ENCODE results near the gene BICC1.
A peak's percentile ranks its signal among the peaks of the same experiment; 100 is the strongest.

The BICC1 gene

DNA sequence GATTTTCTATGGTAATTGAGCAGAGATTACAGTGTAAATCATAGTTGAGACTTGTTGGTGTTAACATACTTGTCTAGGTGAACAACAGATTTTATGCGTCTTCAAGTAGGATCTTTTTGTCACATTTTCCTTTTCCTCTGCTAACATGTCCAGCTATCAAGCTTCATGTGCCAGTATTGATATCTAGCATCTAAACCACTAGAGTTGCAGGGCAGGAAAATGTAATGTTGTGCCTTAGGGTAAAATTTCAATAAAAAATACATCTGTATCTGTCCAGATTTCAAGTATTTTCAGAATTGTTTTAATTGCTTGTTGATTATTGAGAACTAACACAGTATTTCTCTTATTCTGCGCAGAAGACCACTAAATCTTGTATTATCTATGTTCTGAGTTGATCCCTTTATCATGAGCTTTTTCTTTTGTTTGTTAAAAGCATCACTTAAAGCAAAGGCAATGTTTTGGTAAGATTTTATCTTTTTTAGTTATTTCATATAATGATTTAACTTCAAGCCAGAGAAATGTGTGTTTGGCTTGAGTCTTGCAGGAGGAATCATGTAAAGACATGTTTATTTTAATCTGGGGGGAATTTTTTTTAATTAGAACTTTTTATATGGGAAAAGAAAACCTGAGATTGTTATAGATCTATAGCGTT lies 16.5 kb downstream of the BICC1 start:
- no peaks in the 10 kb centered on the region for H3K36me3 ChIP-seq (ENCODE audit: low read depth)
- TF ChIP-seq CTCF (IDR thresholded peaks at IDR 0.05; ENCODE audit: poor library complexity, severe bottlenecking): no peak
- no peaks in the 10 kb centered on the region for H3K4me1 ChIP-seq (ENCODE audit: insufficient read depth, poor library complexity, severe bottlenecking)
- no peak overlapping the region for H3K27ac ChIP-seq (ENCODE audit: poor library complexity, severe bottlenecking)
- H3K9me3 ChIP-seq (ENCODE audit: severe bottlenecking): peaks cover 2% of the 10 kb centered on the region
- no peak for ATAC-seq (ENCODE audit: low read depth)
- no peak for DNase-seq (ENCODE audit: low spot score)
- no peak overlapping the region for H3K4me3 ChIP-seq (ENCODE audit: severe bottlenecking)
- no peaks in the 10 kb centered on the region for H3K27me3 ChIP-seq (ENCODE audit: insufficient read depth, poor library complexity, severe bottlenecking)

GRCh38 chr10:58531084-58531695 lies 18.5 kb downstream of the BICC1 start:
- Histone ChIP-seq H3K9me3 (ENCODE audit: severe bottlenecking) (peaks cover 12% of the 10 kb centered on the region), H3K27me3 (ENCODE audit: insufficient read depth, poor library complexity, severe bottlenecking) (no peaks in the 10 kb centered on the region), H3K36me3 (ENCODE audit: low read depth) (no peaks in the 10 kb centered on the region), H3K27ac (ENCODE audit: poor library complexity, severe bottlenecking) (no peak overlapping the region), H3K4me3 (ENCODE audit: severe bottlenecking) (no peak overlapping the region), H3K4me1 (ENCODE audit: insufficient read depth, poor library complexity, severe bottlenecking) (no peaks in the 10 kb centered on the region)
- ATAC-seq (ENCODE audit: low read depth): peak; percentile 51; the same call in 1 of the 3 replicates
- peak; percentile 86 for TF ChIP-seq CTCF (IDR thresholded peaks at IDR 0.05; ENCODE audit: poor library complexity, severe bottlenecking)
- no peak for DNase-seq (ENCODE audit: low spot score)

- no peak overlapping the region for H3K4me3 ChIP-seq (ENCODE audit: severe bottlenecking)
- no peak overlapping the region for H3K27ac ChIP-seq (ENCODE audit: poor library complexity, severe bottlenecking)
- H3K4me1 ChIP-seq (ENCODE audit: insufficient read depth, poor library complexity, severe bottlenecking): no peaks in the 10 kb centered on the region
- no peak for TF ChIP-seq CTCF (IDR thresholded peaks at IDR 0.05; ENCODE audit: poor library complexity, severe bottlenecking)
- no peaks in the 10 kb centered on the region for H3K36me3 ChIP-seq (ENCODE audit: low read depth)
- no peak for DNase-seq (ENCODE audit: low spot score)
- no peaks in the 10 kb centered on the region for H3K27me3 ChIP-seq (ENCODE audit: insufficient read depth, poor library complexity, severe bottlenecking)
- ATAC-seq (ENCODE audit: low read depth): no peak
- H3K9me3 ChIP-seq (ENCODE audit: severe bottlenecking): peaks cover 17% of the 10 kb centered on the region
Observed at GRCh38 chr10:58535311-58535710, 22.6 kb downstream of the BICC1 start.

DNA sequence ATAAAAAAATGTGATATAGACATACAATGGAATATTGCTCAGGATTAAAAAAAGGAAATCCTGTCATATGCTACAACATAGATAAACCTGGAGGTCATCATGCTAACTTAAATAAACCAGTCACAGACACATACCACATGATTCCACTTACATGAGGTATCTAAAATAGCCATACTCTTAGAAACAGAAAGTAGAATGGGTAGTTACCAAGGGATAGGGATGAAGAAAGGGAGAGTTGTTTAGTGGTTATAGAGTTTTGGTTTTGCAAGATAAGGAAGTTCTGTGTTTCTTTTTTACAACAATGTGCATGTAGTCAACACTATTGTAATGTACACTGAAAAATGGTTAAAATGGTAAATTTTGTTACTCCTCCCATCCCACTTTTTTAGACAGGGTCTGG lies 30.5 kb downstream of the BICC1 start:
- Histone ChIP-seq H3K27me3 (ENCODE audit: insufficient read depth, poor library complexity, severe bottlenecking) (no peaks in the 10 kb centered on the region), H3K36me3 (ENCODE audit: low read depth) (no peaks in the 10 kb centered on the region), H3K9me3 (ENCODE audit: severe bottlenecking) (no peaks in the 10 kb centered on the region), H3K4me3 (ENCODE audit: severe bottlenecking) (no peak overlapping the region), H3K27ac (ENCODE audit: poor library complexity, severe bottlenecking) (no peak overlapping the region), H3K4me1 (ENCODE audit: insufficient read depth, poor library complexity, severe bottlenecking) (no peaks in the 10 kb centered on the region)
- ATAC-seq (ENCODE audit: low read depth): no peak
- TF ChIP-seq CTCF (IDR thresholded peaks at IDR 0.05; ENCODE audit: poor library complexity, severe bottlenecking): no peak
- no peak for DNase-seq (ENCODE audit: low spot score)

DNA sequence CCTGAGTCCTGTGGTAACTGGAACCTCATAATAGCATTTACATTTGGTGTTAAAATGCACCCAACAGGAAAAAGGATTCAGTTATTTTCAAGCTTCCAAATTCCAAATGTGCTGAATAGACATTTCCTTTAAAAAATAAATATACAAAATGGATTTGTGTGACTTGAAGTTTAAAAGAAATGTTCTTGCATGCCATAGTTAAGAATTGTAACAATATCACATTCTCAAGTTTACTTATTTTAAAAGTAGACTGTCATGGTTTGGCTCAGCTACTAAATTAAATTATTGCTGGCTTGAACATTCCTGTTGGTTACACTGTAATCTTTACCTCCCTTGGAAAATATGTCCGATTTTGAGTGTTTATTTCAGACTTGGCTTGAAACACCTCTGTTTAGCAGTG lies 31.5 kb downstream of the BICC1 start:
- H3K27me3 ChIP-seq (ENCODE audit: insufficient read depth, poor library complexity, severe bottlenecking): no peaks in the 10 kb centered on the region
- DNase-seq (ENCODE audit: low spot score): no peak
- TF ChIP-seq CTCF (IDR thresholded peaks at IDR 0.05; ENCODE audit: poor library complexity, severe bottlenecking): no peak
- H3K9me3 ChIP-seq (ENCODE audit: severe bottlenecking): no peaks in the 10 kb centered on the region
- H3K4me3 ChIP-seq (ENCODE audit: severe bottlenecking): no peak overlapping the region
- no peaks in the 10 kb centered on the region for H3K36me3 ChIP-seq (ENCODE audit: low read depth)
- H3K27ac ChIP-seq (ENCODE audit: poor library complexity, severe bottlenecking): no peak overlapping the region
- no peak for ATAC-seq (ENCODE audit: low read depth)
- H3K4me1 ChIP-seq (ENCODE audit: insufficient read depth, poor library complexity, severe bottlenecking): no peaks in the 10 kb centered on the region
